SU-DHL-6 (cell line): ENCODE data around the gene CFAP97D2.

ENCODE experiments used
- H2AFZ ChIP-seq: fragments of 200-600 bp; sonication (generic); 2 replicates; pipeline ENCODE4 v1.6.1; 2014; ENCODE audit warnings: low read depth, mild to moderate bottlenecking, moderate library complexity, mixed read lengths, antibody characterized with exemption, low read length; ENCODE audit not compliant: severe bottlenecking
- H3F3A ChIP-seq: fragments of 200-600 bp; shearing (Covaris generic); 2 replicates; pipeline ENCODE4 v1.6.0; 2016; ENCODE audit warnings: antibody characterized with exemption, mild to moderate bottlenecking; ENCODE audit not compliant: insufficient read depth
- H3K27ac ChIP-seq: fragments of 200-600 bp; sonication (generic); 2 replicates; pipeline ENCODE4 v1.5.1; 2016; ENCODE audit warnings: low read depth, mild to moderate bottlenecking, low read length, moderate library complexity, mixed read lengths
- H3K27me3 ChIP-seq: fragments of 200-600 bp; sonication (generic), shearing (Covaris generic); 2 replicates; pipeline ENCODE4 v1.6.0; 2014; ENCODE audit warnings: mild to moderate bottlenecking, low read length
- H3K36me3 ChIP-seq: fragments of 200-600 bp; sonication (generic); 2 replicates; pipeline ENCODE4 v1.6.1; 2014; ENCODE audit warnings: mild to moderate bottlenecking, low read length, mixed read lengths
- H3K4me2 ChIP-seq: fragments of 300-600, 200-600 bp; shearing (Covaris generic), sonication (generic); 2 replicates; pipeline ENCODE4 v1.6.0; 2014; ENCODE audit warnings: low read length, low read depth, mild to moderate bottlenecking; ENCODE audit not compliant: poor library complexity, severe bottlenecking
- H3K4me3 ChIP-seq: fragments of 200-600 bp; sonication (generic); 2 replicates; pipeline ENCODE4 v1.5.1; 2014; ENCODE audit warnings: antibody characterized with exemption, low read length, mild to moderate bottlenecking, mixed read lengths; ENCODE audit not compliant: insufficient read depth, poor library complexity, severe bottlenecking
- H3K79me2 ChIP-seq: fragments of 200-600 bp; sonication (generic); 2 replicates; pipeline ENCODE4 v1.6.1; 2014; ENCODE audit warnings: mild to moderate bottlenecking, low read length, moderate library complexity; ENCODE audit not compliant: insufficient read depth
- H3K9ac ChIP-seq: fragments of 200-600 bp; sonication (generic); 2 replicates; pipeline ENCODE4 v1.7.0; 2014; ENCODE audit warnings: mild to moderate bottlenecking, low read length
- H3K9me2 ChIP-seq: fragments of 200-600 bp; sonication (generic); replicated peaks from 2 replicates; pipeline ENCODE4 v1.6.1; 2014; ENCODE audit warnings: low read length; ENCODE audit not compliant: insufficient read depth
- H3K9me3 ChIP-seq: fragments of 200-600 bp; sonication (generic); 2 replicates; pipeline ENCODE4 v1.6.1; 2014; ENCODE audit warnings: low read length, mixed read lengths; ENCODE audit not compliant: insufficient read depth
- H4K20me1 ChIP-seq: fragments of 200-600 bp; sonication (generic); 2 replicates; pipeline ENCODE4 v1.6.1; 2014; ENCODE audit warnings: low read depth, mild to moderate bottlenecking, antibody characterized with exemption, low read length, moderate library complexity, mixed read lengths
- EZH2phosphoT487 ChIP-seq: fragments of 200-600 bp; sonication (generic), shearing (Covaris generic); conservative IDR thresholded peaks from 2 replicates; pipeline ENCODE4 v1.6.1; 2018; ENCODE audit warnings: mild to moderate bottlenecking, antibody characterized with exemption, low read length, moderate library complexity, mixed read lengths
- TF ChIP-seq, protein P1 (sequence below): fragments of 200-600 bp; sonication (generic); IDR thresholded peaks from one replicate; pipeline ENCODE4 v1.5.1; 2017; ENCODE audit warnings: antibody characterized with exemption, mild to moderate bottlenecking, low read length, moderate library complexity; ENCODE audit not compliant: insufficient read depth, poor library complexity, severe bottlenecking

CFAP97D2 gene

DNA sequence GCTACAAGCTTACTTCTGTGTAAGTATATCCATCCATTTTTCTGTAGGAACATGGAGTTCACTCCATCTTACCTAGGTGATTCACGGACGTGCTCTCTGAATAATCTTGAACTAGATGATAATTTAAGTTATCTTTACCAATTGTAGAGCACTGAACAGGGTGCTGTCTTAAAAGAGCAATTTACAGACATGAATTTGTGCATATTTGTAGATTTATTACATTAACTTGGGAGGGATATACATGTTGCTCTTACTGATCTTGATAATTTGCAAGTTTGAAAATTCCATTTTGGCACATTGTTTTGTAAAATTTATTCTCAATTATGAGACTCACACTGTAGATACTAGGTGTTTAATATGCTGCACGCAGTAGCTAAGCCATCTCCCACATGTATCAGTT, 64.9 kb downstream of the CFAP97D2 start:
- Histone ChIP-seq H3K27ac (no peak overlapping the region), H3K9ac (no peak overlapping the region), H3K4me3 (no peak overlapping the region), H3K27me3 (no peaks in the 10 kb centered on the region), H3F3A (no peaks in the 10 kb centered on the region), H3K9me3 (no peaks in the 10 kb centered on the region), H3K36me3 (peaks cover 68% of the 10 kb centered on the region), H4K20me1 (no peaks in the 10 kb centered on the region; the same call in 1 of the 2 replicates), H3K9me2 (no peaks in the 10 kb centered on the region), H2AFZ (no peak overlapping the region), H3K79me2 (no peaks in the 10 kb centered on the region; the same call in 1 of the 2 replicates), H3K4me2 (no peak overlapping the region)
- no peak for TF ChIP-seq EZH2phosphoT487
- TF ChIP-seq, protein P1, sequence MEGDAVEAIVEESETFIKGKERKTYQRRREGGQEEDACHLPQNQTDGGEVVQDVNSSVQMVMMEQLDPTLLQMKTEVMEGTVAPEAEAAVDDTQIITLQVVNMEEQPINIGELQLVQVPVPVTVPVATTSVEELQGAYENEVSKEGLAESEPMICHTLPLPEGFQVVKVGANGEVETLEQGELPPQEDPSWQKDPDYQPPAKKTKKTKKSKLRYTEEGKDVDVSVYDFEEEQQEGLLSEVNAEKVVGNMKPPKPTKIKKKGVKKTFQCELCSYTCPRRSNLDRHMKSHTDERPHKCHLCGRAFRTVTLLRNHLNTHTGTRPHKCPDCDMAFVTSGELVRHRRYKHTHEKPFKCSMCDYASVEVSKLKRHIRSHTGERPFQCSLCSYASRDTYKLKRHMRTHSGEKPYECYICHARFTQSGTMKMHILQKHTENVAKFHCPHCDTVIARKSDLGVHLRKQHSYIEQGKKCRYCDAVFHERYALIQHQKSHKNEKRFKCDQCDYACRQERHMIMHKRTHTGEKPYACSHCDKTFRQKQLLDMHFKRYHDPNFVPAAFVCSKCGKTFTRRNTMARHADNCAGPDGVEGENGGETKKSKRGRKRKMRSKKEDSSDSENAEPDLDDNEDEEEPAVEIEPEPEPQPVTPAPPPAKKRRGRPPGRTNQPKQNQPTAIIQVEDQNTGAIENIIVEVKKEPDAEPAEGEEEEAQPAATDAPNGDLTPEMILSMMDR, result no peak

DNA sequence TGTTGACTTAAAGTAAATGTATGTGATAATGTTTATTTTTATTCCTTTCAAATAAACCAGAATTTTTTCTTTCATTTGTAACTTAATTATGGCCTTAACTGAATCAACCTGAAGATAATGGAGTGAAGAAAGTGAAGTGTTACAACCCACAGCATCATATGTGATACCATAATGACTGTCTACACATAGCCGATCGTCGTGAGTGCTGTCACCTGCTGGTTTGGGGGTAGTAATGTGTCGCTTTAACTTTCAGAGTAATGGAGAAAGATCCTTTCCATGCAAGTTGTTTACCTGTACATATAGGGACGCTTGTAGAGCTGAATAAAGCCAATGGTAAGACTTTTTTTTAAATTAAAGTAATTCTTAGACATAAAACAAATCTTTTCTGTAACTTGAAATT, 65.6 kb downstream of the CFAP97D2 start:
- no peak overlapping the region for H2AFZ ChIP-seq
- H3K27me3 ChIP-seq, result no peaks in the 10 kb centered on the region
- H3K4me2 ChIP-seq, result no peak overlapping the region
- peaks cover 65% of the 10 kb centered on the region for H3K36me3 ChIP-seq
- no peaks in the 10 kb centered on the region for H3F3A ChIP-seq
- H3K9me2 ChIP-seq, result no peaks in the 10 kb centered on the region
- no peaks in the 10 kb centered on the region for H3K9me3 ChIP-seq
- TF ChIP-seq, protein P1, result no peak
- TF ChIP-seq EZH2phosphoT487, result no peak
- no peak overlapping the region for H3K27ac ChIP-seq
- no peak overlapping the region for H3K4me3 ChIP-seq
- H4K20me1 ChIP-seq, result no peaks in the 10 kb centered on the region; the same call in 1 of the 2 replicates
- H3K79me2 ChIP-seq, result no peaks in the 10 kb centered on the region; the same call in 1 of the 2 replicates
- no peak overlapping the region for H3K9ac ChIP-seq

DNA sequence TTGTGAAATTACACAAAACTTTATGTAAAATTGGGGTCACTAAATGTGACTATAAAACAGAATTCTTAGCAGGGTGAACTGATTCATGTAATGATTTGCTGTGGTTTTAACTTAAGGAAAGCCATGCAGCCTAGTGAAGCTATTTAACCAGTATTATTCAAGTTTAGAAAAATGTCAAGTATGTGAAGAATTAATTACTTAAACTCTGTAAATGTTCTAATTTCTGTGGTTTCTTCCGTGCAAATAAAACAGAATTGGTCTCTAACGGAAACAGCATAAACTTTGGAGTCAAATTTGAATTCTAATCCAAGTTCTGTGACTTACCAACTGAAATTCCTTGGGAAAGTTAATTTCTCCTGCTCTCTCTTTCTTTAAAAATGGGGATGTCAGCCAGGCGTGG, 69.0 kb downstream of the CFAP97D2 start:
- H2AFZ ChIP-seq, result no peak overlapping the region
- no peaks in the 10 kb centered on the region for H3K79me2 ChIP-seq
- H3F3A ChIP-seq, result no peaks in the 10 kb centered on the region
- no peak overlapping the region for H3K27ac ChIP-seq
- no peak overlapping the region for H3K9ac ChIP-seq
- H3K36me3 ChIP-seq, result peaks cover 63% of the 10 kb centered on the region
- no peak for TF ChIP-seq EZH2phosphoT487
- TF ChIP-seq, protein P1, result no peak
- H3K4me3 ChIP-seq, result no peak overlapping the region
- H3K27me3 ChIP-seq, result no peaks in the 10 kb centered on the region
- no peaks in the 10 kb centered on the region for H3K9me3 ChIP-seq
- no peaks in the 10 kb centered on the region for H3K9me2 ChIP-seq
- H3K4me2 ChIP-seq, result no peak overlapping the region
- no peaks in the 10 kb centered on the region for H4K20me1 ChIP-seq

DNA sequence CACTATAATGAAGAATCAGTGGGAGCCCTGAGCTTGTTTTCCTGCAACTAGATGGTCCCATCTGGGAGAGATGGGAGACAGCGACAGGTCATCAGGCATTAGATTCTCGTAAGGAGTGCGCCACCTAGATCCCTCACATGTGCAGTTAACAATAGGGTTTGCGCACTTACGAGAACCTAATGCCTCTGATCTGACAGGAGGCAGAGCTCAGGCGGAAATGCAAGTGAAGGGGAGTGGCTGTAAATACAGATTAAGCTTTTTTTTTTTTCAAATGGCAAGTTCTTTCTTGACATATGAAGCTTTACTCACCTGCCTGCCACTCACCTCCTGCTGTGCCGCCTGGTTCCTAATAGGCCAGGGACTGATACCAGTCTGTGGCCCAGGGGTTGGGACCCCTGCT, 70.0 kb downstream of the CFAP97D2 start:
- Histone ChIP-seq H3K36me3 (peaks cover 56% of the 10 kb centered on the region), H3F3A (no peaks in the 10 kb centered on the region)

More for the DNA sequence above, 70.0 kb downstream of the CFAP97D2 start:
- H3K4me2 ChIP-seq, result no peak overlapping the region
- H2AFZ ChIP-seq, result no peak overlapping the region
- TF ChIP-seq EZH2phosphoT487, result no peak
- TF ChIP-seq, protein P1, result no peak
- no peaks in the 10 kb centered on the region for H3K9me3 ChIP-seq
- no peaks in the 10 kb centered on the region for H3K9me2 ChIP-seq
- no peaks in the 10 kb centered on the region for H3K27me3 ChIP-seq
- H3K27ac ChIP-seq, result no peak overlapping the region
- no peak overlapping the region for H3K4me3 ChIP-seq
- H3K9ac ChIP-seq, result no peak overlapping the region
- no peaks in the 10 kb centered on the region for H3K79me2 ChIP-seq
- no peaks in the 10 kb centered on the region for H4K20me1 ChIP-seq
